GM23338 (cell line): Measurements from ENCODE around the gene CCDC12. TPM values are rescaled to one million over a fixed set of nuclear protein-coding genes. Genes with fewer than 3 reads are reported as not detected.

Experiments used
- ATAC-seq: fragments of 200-7000 bp; cut with Tn5 transposase; 3 replicates; pipeline ENCODE4 v1.9.1; 2020
- DNase-seq: peaks from one replicate; pipeline ENCODE4 v3.0.0-alpha.2; 2015; ENCODE audit warnings: low spot score
- H2AFZ ChIP-seq: fragments of 200-600 bp; sonication (generic); 2 replicates; pipeline ENCODE4 v1.8.0; 2016; ENCODE audit warnings: antibody characterized with exemption, mild to moderate bottlenecking, moderate library complexity
- H3F3A ChIP-seq: fragments of 200-600 bp; sonication (generic); replicated peaks from 2 replicates; pipeline ENCODE4 v1.8.0; 2017; ENCODE audit warnings: antibody characterized with exemption, mixed run types, low read depth
- H3K27ac ChIP-seq: fragments of 200-600 bp; sonication (generic); 2 replicates; pipeline ENCODE4 v1.6.1; 2016; ENCODE audit warnings: low read depth
- H3K27me3 ChIP-seq: fragments of 200-600 bp; sonication (generic); 2 replicates; pipeline ENCODE4 v1.8.0; 2016; ENCODE audit warnings: mild to moderate bottlenecking, mixed run types, moderate library complexity; ENCODE audit not compliant: insufficient read depth
- H3K36me3 ChIP-seq: fragments of 200-600 bp; sonication (generic); 2 replicates; pipeline ENCODE4 v1.8.0; 2016; ENCODE audit warnings: mild to moderate bottlenecking; ENCODE audit not compliant: insufficient read depth
- H3K4me1 ChIP-seq: fragments of 200-600 bp; sonication (generic); 2 replicates; pipeline ENCODE4 v1.8.0; 2016; ENCODE audit warnings: mild to moderate bottlenecking, moderate library complexity; ENCODE audit not compliant: insufficient read depth
- H3K4me2 ChIP-seq: fragments of 200-600 bp; sonication (generic); 2 replicates; pipeline ENCODE4 v1.7.1; 2017; ENCODE audit warnings: mixed run types
- H3K4me3 ChIP-seq: fragments of 200-600 bp; sonication (generic); 2 replicates; pipeline ENCODE4 v1.6.1; 2016; ENCODE audit warnings: mixed run types
- H3K79me2 ChIP-seq: fragments of 200-600 bp; sonication (generic); replicated peaks from 2 replicates; pipeline ENCODE4 v1.8.0; 2017; ENCODE audit warnings: mild to moderate bottlenecking; ENCODE audit not compliant: insufficient read depth
- H3K9me2 ChIP-seq: fragments of 200-600 bp; sonication (generic); 2 replicates; pipeline ENCODE4 v1.8.0; 2017; ENCODE audit not compliant: insufficient read depth
- H4K20me1 ChIP-seq: fragments of 200-600 bp; sonication (generic); replicated peaks from 2 replicates; pipeline ENCODE4 v1.8.0; 2017; ENCODE audit warnings: mild to moderate bottlenecking; ENCODE audit not compliant: insufficient read depth
- H3K27ac Mint-ChIP-seq: 2 replicates; pipeline ENCODE4 v1.8.0; 2020; ENCODE audit warnings: inconsistent platforms, mild to moderate bottlenecking, moderate library complexity, mixed read lengths
- H3K27me3 Mint-ChIP-seq: 3 replicates; pipeline ENCODE4 v1.8.0; 2022; ENCODE audit warnings: low read depth, mild to moderate bottlenecking, moderate library complexity, mixed read lengths, inconsistent platforms; ENCODE audit not compliant: insufficient read depth, poor library complexity
- H3K36me3 Mint-ChIP-seq: 3 replicates; pipeline ENCODE4 v1.8.0; 2021; ENCODE audit warnings: low read depth, mild to moderate bottlenecking, inconsistent platforms, moderate library complexity, mixed read lengths
- H3K4me1 Mint-ChIP-seq: 3 replicates; pipeline ENCODE4 v1.8.0; 2020; ENCODE audit warnings: mild to moderate bottlenecking, inconsistent platforms, mixed read lengths
- H3K4me3 Mint-ChIP-seq: 3 replicates; pipeline ENCODE4 v1.8.0; 2021; ENCODE audit warnings: moderate library complexity, mild to moderate bottlenecking, inconsistent platforms, mixed read lengths
- H3K9me3 Mint-ChIP-seq: 3 replicates; pipeline ENCODE4 v1.8.0; 2020; ENCODE audit warnings: moderate library complexity, mild to moderate bottlenecking, inconsistent platforms, mixed read lengths
- CREB1 ChIP-seq: fragments of 250-450 bp; sonication (Bioruptor Pico); IDR thresholded peaks from 2 replicates; pipeline ENCODE4 v1.5.0; 2020; ENCODE audit warnings: low read depth, mild to moderate bottlenecking, moderate library complexity
- EZH2 ChIP-seq: fragments of 200-600 bp; sonication (generic); IDR thresholded peaks from one replicate; pipeline ENCODE4 v1.8.0; 2017; ENCODE audit warnings: antibody characterized with exemption, mild to moderate bottlenecking, low read depth; ENCODE audit not compliant: unreplicated experiment
- EZH2phosphoT487 ChIP-seq: fragments of 200-600 bp; sonication (generic); IDR thresholded peaks from one replicate; pipeline ENCODE4 v1.8.1; 2018; ENCODE audit warnings: antibody characterized with exemption; ENCODE audit not compliant: unreplicated experiment
- POLR2AphosphoS5 ChIP-seq: IDR thresholded peaks from 2 replicates; pipeline ENCODE4 v1.6.1; 2016; ENCODE audit warnings: antibody characterized with exemption, low read depth
- STAT1 ChIP-seq: IDR thresholded peaks from one replicate; pipeline ENCODE4 v1.6.1; 2016; ENCODE audit warnings: antibody characterized with exemption; ENCODE audit not compliant: unreplicated experiment
- ZNF114 ChIP-seq: fragments of 250-450 bp; sonication (Bioruptor Pico); IDR thresholded peaks from 2 replicates; pipeline ENCODE4 v1.5.0; 2020; ENCODE audit warnings: mild to moderate bottlenecking, moderate library complexity
- ZNF331 ChIP-seq: fragments of 250-450 bp; sonication (Bioruptor Pico); IDR thresholded peaks from 2 replicates; pipeline ENCODE4 v1.5.0; 2020; ENCODE audit warnings: low read depth, mild to moderate bottlenecking, moderate library complexity
- polyA plus RNA-seq: library from polyadenylated mRNA; unstranded; fragments of >200 nt; fragmentation: Nextera tagmentation; extraction: Ambion mirVana; gene quantifications from 2 replicates; pipeline ENCODE4 v1.2.1, GENCODE V29; 2016
- total RNA-seq: library from RNA; depleted of rRNA; stranded (reverse); fragments of >200 nt; shearing (Covaris generic); gene quantifications from 2 replicates; pipeline ENCODE4 v1.2.3, GENCODE V29; 2014
- TF ChIP-seq, protein P1 (sequence below): fragments of 250-450 bp; sonication (Bioruptor Pico); IDR thresholded peaks from 2 replicates; pipeline ENCODE4 v1.5.0; 2020; ENCODE audit warnings: mild to moderate bottlenecking, moderate library complexity
- TF ChIP-seq, protein P2 (sequence below): IDR thresholded peaks from 2 replicates; pipeline ENCODE4 v1.6.1; 2016; ENCODE audit warnings: antibody characterized with exemption
- TF ChIP-seq, protein P3 (sequence below): IDR thresholded peaks from one replicate; pipeline ENCODE4 v1.6.1; 2018; ENCODE audit warnings: antibody characterized with exemption; ENCODE audit not compliant: unreplicated experiment

CCDC12 gene
- total and polyA plus RNA-seq, 2 experiments from 2014 or later, result 42.9 to 133 TPM

GRCh38 chr3:47015151-47015550 is 38.6 kb upstream of the CCDC12 start (continued):
- TF ChIP-seq, protein P1, sequence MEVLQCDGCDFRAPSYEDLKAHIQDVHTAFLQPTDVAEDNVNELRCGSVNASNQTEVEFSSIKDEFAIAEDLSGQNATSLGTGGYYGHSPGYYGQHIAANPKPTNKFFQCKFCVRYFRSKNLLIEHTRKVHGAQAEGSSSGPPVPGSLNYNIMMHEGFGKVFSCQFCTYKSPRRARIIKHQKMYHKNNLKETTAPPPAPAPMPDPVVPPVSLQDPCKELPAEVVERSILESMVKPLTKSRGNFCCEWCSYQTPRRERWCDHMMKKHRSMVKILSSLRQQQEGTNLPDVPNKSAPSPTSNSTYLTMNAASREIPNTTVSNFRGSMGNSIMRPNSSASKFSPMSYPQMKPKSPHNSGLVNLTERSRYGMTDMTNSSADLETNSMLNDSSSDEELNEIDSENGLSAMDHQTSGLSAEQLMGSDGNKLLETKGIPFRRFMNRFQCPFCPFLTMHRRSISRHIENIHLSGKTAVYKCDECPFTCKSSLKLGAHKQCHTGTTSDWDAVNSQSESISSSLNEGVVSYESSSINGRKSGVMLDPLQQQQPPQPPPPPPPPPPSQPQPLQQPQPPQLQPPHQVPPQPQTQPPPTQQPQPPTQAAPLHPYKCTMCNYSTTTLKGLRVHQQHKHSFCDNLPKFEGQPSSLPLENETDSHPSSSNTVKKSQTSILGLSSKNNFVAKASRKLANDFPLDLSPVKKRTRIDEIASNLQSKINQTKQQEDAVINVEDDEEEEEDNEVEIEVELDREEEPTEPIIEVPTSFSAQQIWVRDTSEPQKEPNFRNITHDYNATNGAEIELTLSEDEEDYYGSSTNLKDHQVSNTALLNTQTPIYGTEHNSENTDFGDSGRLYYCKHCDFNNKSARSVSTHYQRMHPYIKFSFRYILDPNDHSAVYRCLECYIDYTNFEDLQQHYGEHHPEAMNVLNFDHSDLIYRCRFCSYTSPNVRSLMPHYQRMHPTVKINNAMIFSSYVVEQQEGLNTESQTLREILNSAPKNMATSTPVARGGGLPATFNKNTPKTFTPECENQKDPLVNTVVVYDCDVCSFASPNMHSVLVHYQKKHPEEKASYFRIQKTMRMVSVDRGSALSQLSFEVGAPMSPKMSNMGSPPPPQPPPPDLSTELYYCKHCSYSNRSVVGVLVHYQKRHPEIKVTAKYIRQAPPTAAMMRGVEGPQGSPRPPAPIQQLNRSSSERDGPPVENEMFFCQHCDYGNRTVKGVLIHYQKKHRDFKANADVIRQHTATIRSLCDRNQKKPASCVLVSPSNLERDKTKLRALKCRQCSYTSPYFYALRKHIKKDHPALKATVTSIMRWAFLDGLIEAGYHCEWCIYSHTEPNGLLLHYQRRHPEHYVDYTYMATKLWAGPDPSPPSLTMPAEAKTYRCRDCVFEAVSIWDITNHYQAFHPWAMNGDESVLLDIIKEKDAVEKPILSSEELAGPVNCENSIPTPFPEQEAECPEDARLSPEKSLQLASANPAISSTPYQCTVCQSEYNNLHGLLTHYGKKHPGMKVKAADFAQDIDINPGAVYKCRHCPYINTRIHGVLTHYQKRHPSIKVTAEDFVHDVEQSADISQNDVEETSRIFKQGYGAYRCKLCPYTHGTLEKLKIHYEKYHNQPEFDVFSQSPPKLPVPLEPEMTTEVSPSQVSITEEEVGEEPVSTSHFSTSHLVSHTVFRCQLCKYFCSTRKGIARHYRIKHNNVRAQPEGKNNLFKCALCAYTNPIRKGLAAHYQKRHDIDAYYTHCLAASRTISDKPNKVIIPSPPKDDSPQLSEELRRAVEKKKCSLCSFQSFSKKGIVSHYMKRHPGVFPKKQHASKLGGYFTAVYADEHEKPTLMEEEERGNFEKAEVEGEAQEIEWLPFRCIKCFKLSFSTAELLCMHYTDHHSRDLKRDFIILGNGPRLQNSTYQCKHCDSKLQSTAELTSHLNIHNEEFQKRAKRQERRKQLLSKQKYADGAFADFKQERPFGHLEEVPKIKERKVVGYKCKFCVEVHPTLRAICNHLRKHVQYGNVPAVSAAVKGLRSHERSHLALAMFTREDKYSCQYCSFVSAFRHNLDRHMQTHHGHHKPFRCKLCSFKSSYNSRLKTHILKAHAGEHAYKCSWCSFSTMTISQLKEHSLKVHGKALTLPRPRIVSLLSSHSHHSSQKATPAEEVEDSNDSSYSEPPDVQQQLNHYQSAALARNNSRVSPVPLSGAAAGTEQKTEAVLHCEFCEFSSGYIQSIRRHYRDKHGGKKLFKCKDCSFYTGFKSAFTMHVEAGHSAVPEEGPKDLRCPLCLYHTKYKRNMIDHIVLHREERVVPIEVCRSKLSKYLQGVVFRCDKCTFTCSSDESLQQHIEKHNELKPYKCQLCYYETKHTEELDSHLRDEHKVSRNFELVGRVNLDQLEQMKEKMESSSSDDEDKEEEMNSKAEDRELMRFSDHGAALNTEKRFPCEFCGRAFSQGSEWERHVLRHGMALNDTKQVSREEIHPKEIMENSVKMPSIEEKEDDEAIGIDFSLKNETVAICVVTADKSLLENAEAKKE, result no peak
- TF ChIP-seq ZNF114 (CRISPR knock-in tag) (no peak), POLR2AphosphoS5 (no peak), CREB1 (CRISPR knock-in tag) (no peak), EZH2 (no peak), EZH2phosphoT487 (no peak), ZNF331 (CRISPR knock-in tag) (no peak)
- TF ChIP-seq, protein P2, sequence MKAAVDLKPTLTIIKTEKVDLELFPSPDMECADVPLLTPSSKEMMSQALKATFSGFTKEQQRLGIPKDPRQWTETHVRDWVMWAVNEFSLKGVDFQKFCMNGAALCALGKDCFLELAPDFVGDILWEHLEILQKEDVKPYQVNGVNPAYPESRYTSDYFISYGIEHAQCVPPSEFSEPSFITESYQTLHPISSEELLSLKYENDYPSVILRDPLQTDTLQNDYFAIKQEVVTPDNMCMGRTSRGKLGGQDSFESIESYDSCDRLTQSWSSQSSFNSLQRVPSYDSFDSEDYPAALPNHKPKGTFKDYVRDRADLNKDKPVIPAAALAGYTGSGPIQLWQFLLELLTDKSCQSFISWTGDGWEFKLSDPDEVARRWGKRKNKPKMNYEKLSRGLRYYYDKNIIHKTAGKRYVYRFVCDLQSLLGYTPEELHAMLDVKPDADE, result no peak

DNA sequence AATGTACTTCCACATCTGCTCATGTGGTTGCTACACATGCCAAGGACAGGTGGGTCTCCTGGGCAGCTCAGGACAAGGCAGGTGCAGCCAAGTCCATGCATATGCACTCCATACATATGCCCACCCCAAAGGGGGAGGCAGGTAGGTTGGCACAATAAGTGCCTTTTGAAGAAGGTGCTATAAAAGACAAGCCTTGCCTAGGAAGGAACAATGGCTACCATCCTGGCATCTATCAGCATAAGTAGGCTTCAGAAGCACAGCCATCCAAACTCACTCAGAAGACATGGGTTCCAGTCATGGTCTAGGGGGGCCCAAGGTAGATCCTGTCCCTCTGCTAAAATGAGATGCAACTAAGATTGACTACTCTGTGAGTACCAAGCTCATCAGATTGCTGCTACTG is 37.5 kb upstream of the CCDC12 start:
- peaks cover 8% of the 10 kb centered on the region; the same call in 1 of the 2 replicates for H4K20me1 ChIP-seq
- Mint-ChIP-seq H3K4me3 (no peak overlapping the region), H3K27me3 (peaks cover 5% of the 10 kb centered on the region), H3K36me3 (peaks cover 22% of the 10 kb centered on the region), H3K9me3 (no peaks in the 10 kb centered on the region), H3K27ac (no peak overlapping the region), H3K4me1 (peaks cover 18% of the 10 kb centered on the region)
- 0 out of 2 replicates have a peak, but pooled peaks cover 8% of the 10 kb centered on the region for H3K4me1 ChIP-seq
- H3K4me2 ChIP-seq, result no peak overlapping the region
- ATAC-seq (no peak), DNase-seq (no peak)
- H3K9me2 ChIP-seq, result peaks cover 9% of the 10 kb centered on the region; the same call in 1 of the 2 replicates
- no peak overlapping the region for H3K4me3 ChIP-seq
- H3K27me3 ChIP-seq, result no peaks in the 10 kb centered on the region
- no peak for TF ChIP-seq EZH2phosphoT487
- TF ChIP-seq POLR2AphosphoS5, result no peak
- TF ChIP-seq CREB1 (CRISPR knock-in tag), result no peak
- no peak for TF ChIP-seq STAT1
- no peak for TF ChIP-seq ZNF114 (CRISPR knock-in tag)
- TF ChIP-seq, protein P3, sequence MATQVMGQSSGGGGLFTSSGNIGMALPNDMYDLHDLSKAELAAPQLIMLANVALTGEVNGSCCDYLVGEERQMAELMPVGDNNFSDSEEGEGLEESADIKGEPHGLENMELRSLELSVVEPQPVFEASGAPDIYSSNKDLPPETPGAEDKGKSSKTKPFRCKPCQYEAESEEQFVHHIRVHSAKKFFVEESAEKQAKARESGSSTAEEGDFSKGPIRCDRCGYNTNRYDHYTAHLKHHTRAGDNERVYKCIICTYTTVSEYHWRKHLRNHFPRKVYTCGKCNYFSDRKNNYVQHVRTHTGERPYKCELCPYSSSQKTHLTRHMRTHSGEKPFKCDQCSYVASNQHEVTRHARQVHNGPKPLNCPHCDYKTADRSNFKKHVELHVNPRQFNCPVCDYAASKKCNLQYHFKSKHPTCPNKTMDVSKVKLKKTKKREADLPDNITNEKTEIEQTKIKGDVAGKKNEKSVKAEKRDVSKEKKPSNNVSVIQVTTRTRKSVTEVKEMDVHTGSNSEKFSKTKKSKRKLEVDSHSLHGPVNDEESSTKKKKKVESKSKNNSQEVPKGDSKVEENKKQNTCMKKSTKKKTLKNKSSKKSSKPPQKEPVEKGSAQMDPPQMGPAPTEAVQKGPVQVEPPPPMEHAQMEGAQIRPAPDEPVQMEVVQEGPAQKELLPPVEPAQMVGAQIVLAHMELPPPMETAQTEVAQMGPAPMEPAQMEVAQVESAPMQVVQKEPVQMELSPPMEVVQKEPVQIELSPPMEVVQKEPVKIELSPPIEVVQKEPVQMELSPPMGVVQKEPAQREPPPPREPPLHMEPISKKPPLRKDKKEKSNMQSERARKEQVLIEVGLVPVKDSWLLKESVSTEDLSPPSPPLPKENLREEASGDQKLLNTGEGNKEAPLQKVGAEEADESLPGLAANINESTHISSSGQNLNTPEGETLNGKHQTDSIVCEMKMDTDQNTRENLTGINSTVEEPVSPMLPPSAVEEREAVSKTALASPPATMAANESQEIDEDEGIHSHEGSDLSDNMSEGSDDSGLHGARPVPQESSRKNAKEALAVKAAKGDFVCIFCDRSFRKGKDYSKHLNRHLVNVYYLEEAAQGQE, result no peak
- H3F3A ChIP-seq, result 0 out of 2 replicates have a peak, but pooled peaks cover 5% of the 10 kb centered on the region
- H2AFZ ChIP-seq, result no peak overlapping the region
- no peaks in the 10 kb centered on the region for H3K36me3 ChIP-seq
- H3K79me2 ChIP-seq, result no peaks in the 10 kb centered on the region
- H3K27ac ChIP-seq, result no peak overlapping the region
